GM19351 (cell line): Measurements from ENCODE around the gene L3MBTL4.

ENCODE experiments used
- ATAC-seq: cut with Tn5 transposase; IDR thresholded peaks from one replicate; pipeline ENCODE4 v1.9.1; 2021; ENCODE audit warnings: mild to moderate bottlenecking, moderate library complexity; ENCODE audit not compliant: unreplicated experiment

L3MBTL4 gene

GRCh38 chr18:6257950-6258349 lies 156.8 kb downstream of the L3MBTL4 start:
- ATAC-seq, result no peak

DNA sequence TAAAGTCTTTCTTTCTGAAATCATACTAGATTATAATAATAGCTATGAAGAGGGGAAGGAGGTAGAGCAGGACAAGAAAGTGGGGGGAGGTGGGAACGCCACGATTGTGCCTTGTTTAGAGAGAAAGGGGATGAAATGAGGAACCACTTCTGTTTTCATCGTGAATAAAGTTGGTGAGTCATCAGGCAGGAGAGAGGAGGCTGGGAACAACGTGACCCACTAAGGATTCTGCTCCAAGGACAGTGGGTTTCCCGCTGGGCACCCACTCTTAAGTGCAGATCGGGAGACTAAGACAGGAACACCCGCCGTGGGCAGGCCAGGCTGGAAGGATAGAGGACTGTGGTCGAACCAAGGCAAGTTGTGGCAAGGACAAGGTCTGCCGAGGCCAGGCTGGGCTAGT lies 158.2 kb downstream of the L3MBTL4 start:
- ATAC-seq, result no peak

GRCh38 chr18:6255886-6256285 lies 158.8 kb downstream of the L3MBTL4 start:
- no peak for ATAC-seq

DNA sequence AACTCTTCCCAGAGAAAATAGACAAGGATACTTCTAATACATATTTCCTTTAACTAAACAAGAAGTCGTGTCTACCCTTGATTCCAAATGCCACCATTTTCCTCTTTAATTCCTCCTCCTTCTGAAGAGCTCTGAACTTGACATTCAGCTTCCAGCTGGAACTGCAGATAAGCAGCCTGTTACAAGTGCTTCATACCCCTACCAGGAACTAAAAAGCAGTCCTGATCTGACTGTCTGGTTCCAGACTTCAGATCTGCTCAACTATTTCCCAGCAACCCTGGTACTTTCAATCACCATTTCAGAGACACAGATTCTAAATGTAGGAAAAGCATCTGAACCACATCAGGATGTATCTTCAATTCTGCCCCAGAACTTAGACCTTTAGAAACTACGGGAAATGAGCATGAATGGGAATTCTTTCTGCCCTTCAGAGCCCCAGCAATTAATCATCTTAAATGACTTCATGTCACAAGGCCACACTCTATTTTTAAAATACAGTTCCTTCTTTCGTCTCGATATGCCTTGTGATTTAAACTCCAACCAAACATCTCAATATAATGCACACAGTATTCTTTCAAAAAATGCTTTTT lies 159.5 kb downstream of the L3MBTL4 start:
- ATAC-seq, result no peak

DNA sequence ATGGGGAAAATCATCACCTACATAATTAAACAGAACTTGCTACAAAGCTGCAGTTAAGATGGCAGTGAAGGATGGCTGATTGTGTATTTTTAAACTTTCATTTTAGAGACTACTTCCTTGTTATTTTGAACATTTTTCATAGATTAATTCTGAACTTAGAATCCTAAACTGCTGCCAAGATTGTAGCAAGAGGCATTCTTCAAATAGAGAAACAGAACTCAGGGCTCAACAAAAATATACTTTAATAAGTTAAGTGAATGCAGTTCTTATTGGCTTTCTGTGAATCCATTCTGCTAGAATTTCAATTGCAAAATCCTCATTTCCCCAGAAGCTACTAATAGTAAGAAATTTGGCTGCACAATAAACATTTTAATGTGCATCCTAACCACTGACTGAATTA lies 160.3 kb downstream of the L3MBTL4 start:
- ATAC-seq, result no peak

- ATAC-seq, result no peak
Measured at GRCh38 chr18:6251084-6251483, 163.6 kb downstream of the L3MBTL4 start.

- ATAC-seq, result no peak
Measured at GRCh38 chr18:6249788-6250187, 164.9 kb downstream of the L3MBTL4 start.

GRCh38 chr18:6249170-6249569 lies 165.5 kb downstream of the L3MBTL4 start:
- ATAC-seq, result peak; percentile 93

GRCh38 chr18:6248017-6248416 lies 166.7 kb downstream of the L3MBTL4 start:
- ATAC-seq, result peak; percentile 47

GRCh38 chr18:6242004-6242403 lies 172.7 kb downstream of the L3MBTL4 start:
- ATAC-seq, result no peak

GRCh38 chr18:6239716-6240115 lies 175.0 kb downstream of the L3MBTL4 start:
- ATAC-seq, result no peak

DNA sequence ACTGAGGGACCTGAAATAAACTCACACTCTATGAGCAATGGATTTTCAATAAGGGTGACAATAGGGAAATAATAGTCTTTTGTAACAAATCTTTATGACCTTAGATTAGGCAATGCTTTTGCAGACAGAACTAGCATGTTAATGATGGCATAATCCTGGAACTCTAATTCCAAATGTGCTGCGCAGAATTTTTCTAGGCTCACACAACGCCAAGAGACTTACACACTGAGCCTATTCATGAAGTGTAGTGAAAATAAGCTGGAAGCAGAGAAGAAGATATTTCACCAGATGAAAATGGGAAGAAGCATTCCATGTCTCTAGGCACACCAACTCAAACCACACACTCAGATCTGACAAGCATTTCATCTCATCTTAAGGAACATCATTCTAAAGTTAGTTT lies 178.5 kb downstream of the L3MBTL4 start:
- ATAC-seq, result no peak

DNA sequence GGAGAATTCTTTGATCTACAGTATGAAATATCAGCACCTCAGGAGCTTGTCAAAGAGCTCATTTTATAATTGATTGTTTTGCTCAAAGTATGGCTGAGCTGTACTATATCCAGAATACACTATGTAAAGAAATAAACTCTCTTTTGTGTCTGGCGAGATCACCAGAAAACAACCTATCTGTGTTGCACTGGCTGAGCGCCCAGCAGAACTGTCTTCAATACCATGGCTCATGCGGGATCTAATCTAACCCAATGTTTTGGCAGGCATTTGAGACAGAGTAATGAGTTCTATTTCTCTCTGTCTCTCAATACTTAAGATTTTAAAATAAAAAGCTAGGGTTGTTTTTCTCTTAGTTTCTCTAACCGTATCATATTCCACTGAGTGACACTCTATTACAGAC lies 192.4 kb downstream of the L3MBTL4 start:
- no peak for ATAC-seq

DNA sequence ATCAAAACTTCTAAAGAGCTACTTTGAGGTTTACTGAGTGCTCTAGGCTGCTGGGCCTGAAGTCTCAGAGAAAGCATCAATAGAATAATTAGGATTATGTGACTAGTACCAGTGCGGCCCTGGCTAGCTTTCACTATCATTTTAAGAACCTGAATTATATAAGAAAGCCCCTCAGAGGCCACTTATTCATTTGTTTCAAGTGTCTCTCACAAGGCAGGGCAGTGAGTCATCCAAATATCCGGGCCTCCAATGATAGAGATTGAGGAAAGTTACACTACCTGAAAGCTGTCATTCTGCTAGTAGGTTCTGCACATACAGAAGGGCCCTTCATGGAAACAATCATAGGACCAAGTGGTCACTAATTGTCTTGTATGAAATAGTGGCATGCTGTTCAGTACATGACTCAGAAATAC lies 193.1 kb downstream of the L3MBTL4 start:
- ATAC-seq, result peak; percentile 68

DNA sequence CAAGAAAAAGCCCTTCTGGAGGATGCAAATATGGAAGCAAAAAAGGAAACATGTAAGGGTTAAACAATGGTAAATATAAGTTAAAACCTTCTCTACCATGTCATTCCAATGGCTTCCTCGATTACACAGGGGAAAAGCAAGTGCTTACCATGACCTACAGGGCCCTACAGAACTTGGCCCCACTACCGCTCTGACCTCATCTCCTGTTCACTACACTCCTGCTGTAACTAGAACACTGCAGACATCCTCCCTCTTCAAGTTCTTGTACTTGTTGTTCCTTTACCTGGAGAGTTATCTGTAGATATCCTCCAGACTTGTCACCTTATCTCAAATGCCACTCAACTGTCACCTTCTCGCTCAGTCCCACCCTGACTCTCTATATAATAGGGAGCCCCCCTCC lies 194.6 kb downstream of the L3MBTL4 start:
- ATAC-seq, result no peak

GRCh38 chr18:6219116-6219717 lies 195.5 kb downstream of the L3MBTL4 start:
- no peak for ATAC-seq

DNA sequence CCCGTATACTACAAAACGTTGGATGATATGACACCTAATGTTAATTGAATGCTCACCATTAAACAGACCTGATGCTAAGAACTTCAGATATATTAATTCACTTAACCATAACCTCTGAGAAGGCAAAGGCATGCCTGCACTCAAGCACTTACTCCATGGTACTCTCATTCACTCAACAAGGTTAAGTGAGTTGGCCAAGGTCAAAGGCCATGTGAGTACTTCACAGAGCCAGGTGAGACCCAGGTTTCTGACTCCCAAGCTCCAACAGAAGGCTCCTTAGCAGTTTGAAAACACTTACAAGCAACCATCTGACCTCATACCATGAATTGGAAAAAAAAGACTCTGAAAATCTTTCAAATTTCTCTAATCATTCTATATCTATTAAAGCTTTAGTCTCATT lies 198.8 kb downstream of the L3MBTL4 start:
- ATAC-seq, result no peak

- no peak for ATAC-seq
Measured at GRCh38 chr18:6211174-6211504, 203.6 kb downstream of the L3MBTL4 start.

GRCh38 chr18:6210349-6211173 lies 204.2 kb downstream of the L3MBTL4 start:
- no peak for ATAC-seq

DNA sequence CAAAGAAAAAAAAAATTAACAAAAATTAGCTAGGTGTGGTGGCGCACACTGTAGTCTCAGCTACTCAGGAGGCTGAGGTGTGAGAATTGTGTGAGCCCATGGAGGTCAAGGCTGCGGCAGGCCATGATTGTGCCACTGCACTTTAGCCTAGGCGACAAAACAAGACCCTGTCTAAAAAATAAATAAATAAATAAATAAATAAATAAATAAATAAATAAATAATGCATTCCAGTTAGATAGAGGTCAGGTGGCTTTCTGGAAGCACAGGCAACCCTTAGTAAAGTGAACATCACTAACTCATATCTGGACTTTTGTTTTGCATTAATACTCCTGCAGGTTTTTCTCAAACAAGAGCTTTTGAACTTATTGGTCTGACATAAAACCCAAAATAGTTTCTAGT lies 206.8 kb downstream of the L3MBTL4 start:
- ATAC-seq, result no peak

GRCh38 chr18:6207116-6207515 lies 207.6 kb downstream of the L3MBTL4 start:
- no peak for ATAC-seq

DNA sequence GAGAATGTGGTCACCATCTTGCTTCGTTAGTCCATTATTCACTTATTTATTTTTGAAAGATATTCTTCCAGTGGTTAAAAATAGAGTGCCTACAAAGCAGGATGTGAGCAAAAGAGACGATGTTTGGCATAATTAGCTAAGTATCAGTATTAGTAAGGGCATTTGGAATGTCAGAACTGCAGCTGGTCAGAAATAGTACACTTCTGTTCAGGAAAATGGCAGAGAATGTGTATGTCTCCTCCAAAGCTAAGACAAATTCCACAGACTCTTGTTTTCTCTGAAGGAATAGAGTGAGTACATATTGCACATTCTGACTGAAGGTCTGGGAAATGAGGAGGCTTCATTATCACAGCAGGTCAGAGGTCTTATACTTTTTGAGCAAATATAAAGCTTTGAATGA lies 209.0 kb downstream of the L3MBTL4 start:
- ATAC-seq, result no peak
